ENCODE results near the gene CXorf38.

DNA sequence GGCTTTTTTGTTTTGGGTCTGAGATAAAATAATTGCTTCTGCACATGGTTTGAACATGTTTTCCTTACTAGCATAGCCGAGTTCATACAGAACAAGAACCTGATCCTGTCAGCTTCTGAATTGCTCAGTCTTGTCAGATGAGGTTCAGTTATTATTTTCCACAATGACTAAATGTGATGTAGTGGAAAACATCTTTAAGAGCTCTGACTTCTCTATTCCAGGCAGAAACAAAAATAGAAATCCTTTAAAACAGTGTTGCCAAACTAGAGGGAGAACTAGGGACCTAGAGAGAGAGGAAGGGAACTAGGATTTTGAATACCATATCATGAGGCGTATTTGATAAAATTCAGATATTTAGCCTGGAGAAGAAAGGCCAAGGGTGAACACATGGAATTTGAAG, 64.5 kb downstream of the CXorf38 start:
- no peak for TF ChIP-seq POLR2A (IDR thresholded peaks at IDR 0.05; ENCODE audit: low read depth)
- TF ChIP-seq, protein P1, sequence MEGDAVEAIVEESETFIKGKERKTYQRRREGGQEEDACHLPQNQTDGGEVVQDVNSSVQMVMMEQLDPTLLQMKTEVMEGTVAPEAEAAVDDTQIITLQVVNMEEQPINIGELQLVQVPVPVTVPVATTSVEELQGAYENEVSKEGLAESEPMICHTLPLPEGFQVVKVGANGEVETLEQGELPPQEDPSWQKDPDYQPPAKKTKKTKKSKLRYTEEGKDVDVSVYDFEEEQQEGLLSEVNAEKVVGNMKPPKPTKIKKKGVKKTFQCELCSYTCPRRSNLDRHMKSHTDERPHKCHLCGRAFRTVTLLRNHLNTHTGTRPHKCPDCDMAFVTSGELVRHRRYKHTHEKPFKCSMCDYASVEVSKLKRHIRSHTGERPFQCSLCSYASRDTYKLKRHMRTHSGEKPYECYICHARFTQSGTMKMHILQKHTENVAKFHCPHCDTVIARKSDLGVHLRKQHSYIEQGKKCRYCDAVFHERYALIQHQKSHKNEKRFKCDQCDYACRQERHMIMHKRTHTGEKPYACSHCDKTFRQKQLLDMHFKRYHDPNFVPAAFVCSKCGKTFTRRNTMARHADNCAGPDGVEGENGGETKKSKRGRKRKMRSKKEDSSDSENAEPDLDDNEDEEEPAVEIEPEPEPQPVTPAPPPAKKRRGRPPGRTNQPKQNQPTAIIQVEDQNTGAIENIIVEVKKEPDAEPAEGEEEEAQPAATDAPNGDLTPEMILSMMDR (IDR thresholded peaks at IDR 0.05): no peak
- no peak for TF ChIP-seq POLR2AphosphoS5 (IDR thresholded peaks at IDR 0.05)

Measured in esophagus muscularis mucosa (tissue), 3 donors.